K562 (cell line): ENCODE results near the gene ANO4. TPM values are rescaled to one million over a fixed set of nuclear protein-coding genes. Genes with fewer than 3 reads are reported as not detected.
A peak's percentile ranks its signal among the peaks of the same experiment; 100 is the strongest.

ENCODE experiments used
- CBFA2T2 ChIP-seq: fragments of 450-650 bp; conservative IDR thresholded peaks from 2 replicates; pipeline ENCODE4 v1.6.1; 2017; ENCODE audit warnings: mild to moderate bottlenecking
- CBX3 ChIP-seq, 2 experiments: IDR thresholded peaks; 1 replicate in 1 of 2; 2 replicates in 1 of 2; pipeline ENCODE4 v1.6.1; 2012; ENCODE audit warnings: inconsistent platforms in 2 of 2, low read length in 2 of 2, borderline replicate concordance in 1 of 2, control low read depth in 1 of 2
- CC2D1A ChIP-seq: fragments of 450-650 bp; IDR thresholded peaks from 2 replicates; pipeline ENCODE4 v1.6.1; 2017; ENCODE audit warnings: mild to moderate bottlenecking
- CHD1 ChIP-seq: fragments of 200-600 bp; sonication (generic); IDR thresholded peaks from one replicate; pipeline ENCODE4 v1.6.1; 2012; ENCODE audit warnings: mild to moderate bottlenecking, moderate library complexity, low read length, inconsistent platforms
- GTF2E2 ChIP-seq: fragments of 200-800 bp; sonication (Bioruptor generic); IDR thresholded peaks from 2 replicates; pipeline ENCODE4 v1.6.1; 2016; ENCODE audit warnings: missing genetic modification characterization, missing compliant biosample characterization
- RAD21 ChIP-seq, 2 experiments: fragments of 250-450 bp in 1 of 2; fragments of 450-650 bp in 1 of 2; sonication (Bioruptor Pico) in 1 of 2; formaldehyde crosslinking in 1 of 2; IDR thresholded peaks in 1 of 2; conservative IDR thresholded peaks in 1 of 2; 2 replicates each; pipeline versions ENCODE4 v1.4.0 to v1.8.0; 2020 to 2022; ENCODE audit warnings: mild to moderate bottlenecking in 2 of 2, moderate library complexity in 1 of 2
- RFX5 ChIP-seq: IDR thresholded peaks from 2 replicates; pipeline ENCODE4 v1.6.1; 2011; ENCODE audit warnings: low read depth, mild to moderate bottlenecking, improper control_type of control experiment, low read length
- SIN3B ChIP-seq: fragments of 450-650 bp; IDR thresholded peaks from 2 replicates; pipeline ENCODE4 v1.6.1; 2017; ENCODE audit warnings: low read depth, mild to moderate bottlenecking, moderate library complexity
- SMC3 ChIP-seq: conservative IDR thresholded peaks from 2 replicates; pipeline ENCODE4 v1.6.1; 2011; ENCODE audit warnings: low read depth, low read length, improper control_type of control experiment; ENCODE audit not compliant: insufficient read depth
- SNRNP70 ChIP-seq: fragments of 200-400 bp; formaldehyde crosslinking; optimal IDR thresholded peaks from 2 replicates; pipeline ENCODE3; 2017; ENCODE audit warnings: low read depth, low read length
- SP2 ChIP-seq: IDR thresholded peaks from 2 replicates; pipeline ENCODE4 v1.6.1; 2011; ENCODE audit warnings: mild to moderate bottlenecking, low read depth, low read length, moderate library complexity; ENCODE audit not compliant: poor library complexity, severe bottlenecking; ENCODE audit errors: extremely low read depth
- TCF3 ChIP-seq: sonication (generic); formaldehyde crosslinking; IDR thresholded peaks from 2 replicates; pipeline ENCODE4 v1.4.0; 2020; ENCODE audit warnings: mild to moderate bottlenecking, missing genetic modification reagents
- ZFX ChIP-seq: sonication (generic); formaldehyde crosslinking; IDR thresholded peaks from 2 replicates; pipeline ENCODE4 v1.8.0; 2022; ENCODE audit warnings: mild to moderate bottlenecking, missing genetic modification reagents, moderate library complexity
- ZNF3 ChIP-seq: fragments of 250-450 bp; sonication (Bioruptor Pico); IDR thresholded peaks from 2 replicates; pipeline ENCODE4 v1.5.0; 2021; ENCODE audit warnings: mild to moderate bottlenecking, moderate library complexity
- polyA plus RNA-seq, 8 experiments: library from polyadenylated mRNA; depleted of rRNA in 4 of 8; stranded (reverse) in 5 of 8; unstranded in 3 of 8; fragments of >200 nt; fragmentation: Nextera tagmentation in 2 of 8; fragmentation: Illumina TruSeq in 1 of 8; extraction: Ambion mirVana in 2 of 8; extraction: Trizol in 1 of 8; gene quantifications; 2 replicates each; pipeline versions ENCODE4 v1.2.1 to v1.2.3, GENCODE V29; 2011 to 2014; ENCODE audit warnings: inconsistent platforms in 1 of 8, missing spikeins in 1 of 8
- total RNA-seq, 7 experiments: library from RNA; depleted of rRNA in 6 of 7; stranded (reverse); fragments of >200 nt in 6 of 7; fragmentation: Illumina TruSeq in 2 of 7; extraction: Trizol in 2 of 7; gene quantifications; 2 replicates each; pipeline versions ENCODE4 v1.2.1 to v1.2.3, GENCODE V29; 2011 to 2021; ENCODE audit warnings: low replicate concordance in 1 of 7
- TF ChIP-seq, protein P1 (sequence below): fragments of 150-350 bp; IDR thresholded peaks from 2 replicates; pipeline ENCODE4 v1.6.1; 2014; ENCODE audit warnings: low read depth, mild to moderate bottlenecking, low read length, borderline replicate concordance
- TF ChIP-seq, protein P2 (sequence below): fragments of 450-650 bp; conservative IDR thresholded peaks from 2 replicates; pipeline ENCODE4 v1.6.1; 2016; ENCODE audit warnings: missing genetic modification characterization, low read depth, mild to moderate bottlenecking, control low read depth, missing compliant biosample characterization

Gene ANO4
- total and polyA plus RNA-seq, 9 of the 15 experiments (the other 6 are each of a cell fraction or from before 2014, with no cell fraction given) = not detected

DNA sequence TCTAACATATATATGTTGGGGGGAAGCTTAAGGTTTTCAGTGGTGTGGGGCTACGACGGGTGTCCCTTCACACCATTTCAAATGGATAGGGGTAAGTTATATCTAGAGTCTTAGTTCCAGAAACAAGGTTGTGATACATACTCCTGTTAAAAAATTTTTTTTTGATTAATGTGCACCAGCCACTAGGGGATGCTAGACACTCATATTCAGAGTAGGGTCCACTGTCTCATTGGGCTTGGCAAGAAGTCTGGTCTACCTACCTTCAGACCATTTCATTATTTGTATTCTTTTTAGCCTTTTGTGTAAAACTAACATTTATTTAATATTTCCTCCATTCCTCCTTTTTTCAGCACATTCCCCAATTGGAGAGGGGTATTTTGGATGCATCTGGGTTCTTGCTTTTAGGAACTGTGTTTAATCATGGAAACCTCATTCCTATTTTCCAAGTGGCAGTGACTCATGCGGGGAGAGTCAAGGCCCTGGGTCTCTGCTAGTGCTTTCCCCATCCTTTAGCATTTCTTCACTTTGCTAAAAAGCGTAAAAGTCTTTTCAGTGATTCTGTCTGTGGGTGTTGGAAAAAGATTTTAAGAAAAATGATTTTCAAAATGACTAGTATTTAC is 33.4 kb downstream of the ANO4 start (continued):
- TF ChIP-seq TCF3 (CRISPR knock-in tag) = no peak
- TF ChIP-seq, protein P1, sequence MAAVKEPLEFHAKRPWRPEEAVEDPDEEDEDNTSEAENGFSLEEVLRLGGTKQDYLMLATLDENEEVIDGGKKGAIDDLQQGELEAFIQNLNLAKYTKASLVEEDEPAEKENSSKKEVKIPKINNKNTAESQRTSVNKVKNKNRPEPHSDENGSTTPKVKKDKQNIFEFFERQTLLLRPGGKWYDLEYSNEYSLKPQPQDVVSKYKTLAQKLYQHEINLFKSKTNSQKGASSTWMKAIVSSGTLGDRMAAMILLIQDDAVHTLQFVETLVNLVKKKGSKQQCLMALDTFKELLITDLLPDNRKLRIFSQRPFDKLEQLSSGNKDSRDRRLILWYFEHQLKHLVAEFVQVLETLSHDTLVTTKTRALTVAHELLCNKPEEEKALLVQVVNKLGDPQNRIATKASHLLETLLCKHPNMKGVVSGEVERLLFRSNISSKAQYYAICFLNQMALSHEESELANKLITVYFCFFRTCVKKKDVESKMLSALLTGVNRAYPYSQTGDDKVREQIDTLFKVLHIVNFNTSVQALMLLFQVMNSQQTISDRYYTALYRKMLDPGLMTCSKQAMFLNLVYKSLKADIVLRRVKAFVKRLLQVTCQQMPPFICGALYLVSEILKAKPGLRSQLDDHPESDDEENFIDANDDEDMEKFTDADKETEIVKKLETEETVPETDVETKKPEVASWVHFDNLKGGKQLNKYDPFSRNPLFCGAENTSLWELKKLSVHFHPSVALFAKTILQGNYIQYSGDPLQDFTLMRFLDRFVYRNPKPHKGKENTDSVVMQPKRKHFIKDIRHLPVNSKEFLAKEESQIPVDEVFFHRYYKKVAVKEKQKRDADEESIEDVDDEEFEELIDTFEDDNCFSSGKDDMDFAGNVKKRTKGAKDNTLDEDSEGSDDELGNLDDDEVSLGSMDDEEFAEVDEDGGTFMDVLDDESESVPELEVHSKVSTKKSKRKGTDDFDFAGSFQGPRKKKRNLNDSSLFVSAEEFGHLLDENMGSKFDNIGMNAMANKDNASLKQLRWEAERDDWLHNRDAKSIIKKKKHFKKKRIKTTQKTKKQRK = no peak
- TF ChIP-seq SMC3 = 0 out of 2 replicates have a peak, but pooled peaks have one; percentile 11
- TF ChIP-seq RFX5 = no peak
- no peak for TF ChIP-seq ZFX (CRISPR knock-in tag)
- no peak for TF ChIP-seq CC2D1A
- no peak for TF ChIP-seq GTF2E2
- TF ChIP-seq CBFA2T2 = no peak
- TF ChIP-seq RAD21 (CRISPR knock-in tag; conservative IDR thresholded peaks at IDR 0.05 in 1 of 2, IDR thresholded peaks at IDR 0.05 in 1 of 2) = peak; percentile 57 to 63
- TF ChIP-seq CBX3 (IDR thresholded peaks at IDR 0.05; ENCODE audit: borderline replicate concordance in 1 of 2, low read length in 2 of 2) = no peak
- TF ChIP-seq CHD1 = no peak
- no peak for TF ChIP-seq SIN3B
- no peak for TF ChIP-seq SP2
- TF ChIP-seq, protein P2, sequence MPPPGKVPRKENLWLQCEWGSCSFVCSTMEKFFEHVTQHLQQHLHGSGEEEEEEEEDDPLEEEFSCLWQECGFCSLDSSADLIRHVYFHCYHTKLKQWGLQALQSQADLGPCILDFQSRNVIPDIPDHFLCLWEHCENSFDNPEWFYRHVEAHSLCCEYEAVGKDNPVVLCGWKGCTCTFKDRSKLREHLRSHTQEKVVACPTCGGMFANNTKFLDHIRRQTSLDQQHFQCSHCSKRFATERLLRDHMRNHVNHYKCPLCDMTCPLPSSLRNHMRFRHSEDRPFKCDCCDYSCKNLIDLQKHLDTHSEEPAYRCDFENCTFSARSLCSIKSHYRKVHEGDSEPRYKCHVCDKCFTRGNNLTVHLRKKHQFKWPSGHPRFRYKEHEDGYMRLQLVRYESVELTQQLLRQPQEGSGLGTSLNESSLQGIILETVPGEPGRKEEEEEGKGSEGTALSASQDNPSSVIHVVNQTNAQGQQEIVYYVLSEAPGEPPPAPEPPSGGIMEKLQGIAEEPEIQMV = no peak
- TF ChIP-seq SNRNP70 = no peak
- TF ChIP-seq ZNF3 (CRISPR knock-in tag) = no peak
